ENCODE measurements around the gene KLHL8.
"Not testable (repeated sequence)": the region's sequence is repeated elsewhere in the genome, so short reads cannot be mapped to it uniquely, and the experiment has no call there.

KLHL8 gene

GRCh38 chr4:87179751-87180150 lies 40.7 kb downstream of the KLHL8 start:
- DNase-seq (ENCODE audit: low read depth, low spot score): no peak

- DNase-seq (ENCODE audit: low read depth, low spot score): no peak
Measured at GRCh38 chr4:87174672-87175071, 45.7 kb downstream of the KLHL8 start.

GRCh38 chr4:87171944-87172343 lies 48.5 kb downstream of the KLHL8 start:
- no peak for DNase-seq (ENCODE audit: low read depth, low spot score)

- DNase-seq (ENCODE audit: low read depth, low spot score): no peak
Measured at GRCh38 chr4:87166296-87166854, 54.0 kb downstream of the KLHL8 start.

- no peak for DNase-seq (ENCODE audit: low read depth, low spot score)
Measured at GRCh38 chr4:87165892-87166291, 54.5 kb downstream of the KLHL8 start.

GRCh38 chr4:87153078-87153870 lies 67.1 kb downstream of the KLHL8 start:
- no peak for DNase-seq (ENCODE audit: low read depth, low spot score)

- DNase-seq (ENCODE audit: low read depth, low spot score): no peak
Measured at GRCh38 chr4:87152310-87153041, 67.9 kb downstream of the KLHL8 start.

GRCh38 chr4:87151730-87152129 lies 68.7 kb downstream of the KLHL8 start:
- no peak for DNase-seq (ENCODE audit: low read depth, low spot score)

- DNase-seq (ENCODE audit: low read depth, low spot score): peak; percentile 34
Measured at GRCh38 chr4:87150498-87151261, 69.7 kb downstream of the KLHL8 start.

- no peak for DNase-seq (ENCODE audit: low read depth, low spot score)
Measured at GRCh38 chr4:87147116-87147515, 73.3 kb downstream of the KLHL8 start.

- not testable (repeated sequence) for DNase-seq (ENCODE audit: low read depth, low spot score)
Measured at GRCh38 chr4:87145934-87146333, 74.5 kb downstream of the KLHL8 start.

- no peak for DNase-seq (ENCODE audit: low read depth, low spot score)
Measured at GRCh38 chr4:87144356-87144755, 76.1 kb downstream of the KLHL8 start.

- no peak for DNase-seq (ENCODE audit: low read depth, low spot score)
Measured at GRCh38 chr4:87141428-87141827, 79.0 kb downstream of the KLHL8 start.

GRCh38 chr4:87134122-87134521 lies 86.3 kb downstream of the KLHL8 start:
- DNase-seq (ENCODE audit: low read depth, low spot score): no peak

- DNase-seq (ENCODE audit: low read depth, low spot score): no peak
Measured at GRCh38 chr4:87133183-87133582, 87.2 kb downstream of the KLHL8 start.

GRCh38 chr4:87132035-87132434 lies 88.4 kb downstream of the KLHL8 start:
- no peak for DNase-seq (ENCODE audit: low read depth, low spot score)

GRCh38 chr4:87130985-87131703 lies 89.3 kb downstream of the KLHL8 start:
- no peak for DNase-seq (ENCODE audit: low read depth, low spot score)

GRCh38 chr4:87129681-87130080 lies 90.7 kb downstream of the KLHL8 start:
- no peak for DNase-seq (ENCODE audit: low read depth, low spot score)

GRCh38 chr4:87128006-87128705 lies 92.3 kb downstream of the KLHL8 start:
- no peak for DNase-seq (ENCODE audit: low read depth, low spot score)

- DNase-seq (ENCODE audit: low read depth, low spot score): no peak
Measured at GRCh38 chr4:87126056-87126455, 94.4 kb downstream of the KLHL8 start.

GRCh38 chr4:87122252-87122651 lies 98.2 kb downstream of the KLHL8 start:
- DNase-seq (ENCODE audit: low read depth, low spot score): no peak
